H1 (cell line): ENCODE data around the gene DGKI. TPM values are rescaled to one million over a fixed set of nuclear protein-coding genes. Genes with fewer than 3 reads are reported as not detected.

Experiments used
- polyA plus RNA-seq, 7 experiments: library from polyadenylated mRNA; depleted of rRNA in 3 of 7; stranded (reverse) in 5 of 7; unstranded in 2 of 7; fragments of >200 nt in 5 of 7; fragments of 200-250 nt in 2 of 7; gene quantifications; 1 replicate in 5 of 7; 2 replicates in 1 of 7; 4 replicates in 1 of 7; pipeline versions ENCODE4 v1.2.1 to v1.2.3, GENCODE V29; 2011 to 2013; ENCODE audit warnings: missing spikeins in 2 of 7, mixed read lengths in 2 of 7
- total RNA-seq: library from RNA; stranded (reverse); fragmentation: NEBNext Ultra II Directional; extraction: Animal tissue kit (Norgen Biotek cat#: 25700); gene quantifications from 2 replicates; pipeline ENCODE4 v1.2.1, GENCODE V29; 2021
- TF ChIP-seq, protein P1 (sequence below): IDR thresholded peaks from 2 replicates; pipeline ENCODE4 v1.6.1; 2012; ENCODE audit warnings: low read length, inconsistent platforms

DGKI gene
- total and polyA plus RNA-seq, 2 of the 8 experiments (the other 6 are each of a cell fraction or from before 2014, with no cell fraction given): 0.20 to 0.71 TPM

- TF ChIP-seq, protein P1, sequence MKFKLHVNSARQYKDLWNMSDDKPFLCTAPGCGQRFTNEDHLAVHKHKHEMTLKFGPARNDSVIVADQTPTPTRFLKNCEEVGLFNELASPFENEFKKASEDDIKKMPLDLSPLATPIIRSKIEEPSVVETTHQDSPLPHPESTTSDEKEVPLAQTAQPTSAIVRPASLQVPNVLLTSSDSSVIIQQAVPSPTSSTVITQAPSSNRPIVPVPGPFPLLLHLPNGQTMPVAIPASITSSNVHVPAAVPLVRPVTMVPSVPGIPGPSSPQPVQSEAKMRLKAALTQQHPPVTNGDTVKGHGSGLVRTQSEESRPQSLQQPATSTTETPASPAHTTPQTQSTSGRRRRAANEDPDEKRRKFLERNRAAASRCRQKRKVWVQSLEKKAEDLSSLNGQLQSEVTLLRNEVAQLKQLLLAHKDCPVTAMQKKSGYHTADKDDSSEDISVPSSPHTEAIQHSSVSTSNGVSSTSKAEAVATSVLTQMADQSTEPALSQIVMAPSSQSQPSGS: no peak
Observed at GRCh38 chr7:137636376-137636775, 210.4 kb downstream of the DGKI start (continued).
